GM19023 (cell line): ENCODE data around the gene SAFB.
"Not testable (repeated sequence)": the region's sequence is repeated elsewhere in the genome, so short reads cannot be mapped to it uniquely, and the experiment has no call there.

Experiments
- ATAC-seq: cut with Tn5 transposase; IDR thresholded peaks from one replicate; pipeline ENCODE4 v1.9.1; 2021; ENCODE audit warnings: mild to moderate bottlenecking, moderate library complexity; ENCODE audit not compliant: unreplicated experiment

SAFB gene

GRCh38 chr19:5696196-5697021, 73.5 kb downstream of the SAFB start:
- ATAC-seq = no peak

- ATAC-seq = no peak
Observed at GRCh38 chr19:5697022-5697889, 74.4 kb downstream of the SAFB start.

- no peak for ATAC-seq
Observed at GRCh38 chr19:5697890-5698634, 75.2 kb downstream of the SAFB start.

GRCh38 chr19:5698635-5699422, 75.9 kb downstream of the SAFB start:
- ATAC-seq = no peak

GRCh38 chr19:5700455-5701092, 77.7 kb downstream of the SAFB start:
- ATAC-seq = no peak

- not testable (repeated sequence) for ATAC-seq
Observed at GRCh38 chr19:5702053-5702410, 79.1 kb downstream of the SAFB start.

GRCh38 chr19:5703819-5704818, 81.2 kb downstream of the SAFB start:
- no peak for ATAC-seq

GRCh38 chr19:5705552-5705951, 82.7 kb downstream of the SAFB start:
- ATAC-seq = no peak

GRCh38 chr19:5706876-5707573, 84.1 kb downstream of the SAFB start:
- no peak for ATAC-seq

- ATAC-seq = no peak
Observed at GRCh38 chr19:5707576-5708575, 85.0 kb downstream of the SAFB start.

- ATAC-seq = no peak
Observed at GRCh38 chr19:5711025-5711424, 88.1 kb downstream of the SAFB start.

GRCh38 chr19:5711713-5712161, 88.9 kb downstream of the SAFB start:
- ATAC-seq = no peak

GRCh38 chr19:5713228-5713627, 90.3 kb downstream of the SAFB start:
- ATAC-seq = no peak

GRCh38 chr19:5714816-5715215, 91.9 kb downstream of the SAFB start:
- no peak for ATAC-seq

- no peak for ATAC-seq
Observed at GRCh38 chr19:5717215-5717935, 94.5 kb downstream of the SAFB start.
